Measurements from ENCODE around the gene BTF3.

- no peak for TF ChIP-seq SIN3A (IDR thresholded peaks at IDR 0.05; ENCODE audit: borderline replicate concordance, insufficient read depth, low read length)
- no peak for TF ChIP-seq TAF1 (IDR thresholded peaks at IDR 0.05; ENCODE audit: borderline replicate concordance, insufficient read depth, low read length)
Measured at GRCh38 chr5:73501406-73501805, 3.2 kb downstream of the BTF3 start.
